ENCODE results near the gene SHMT1. TPM values are rescaled to one million over a fixed set of nuclear protein-coding genes. Genes with fewer than 3 reads are reported as not detected.

Gene SHMT1
- total and polyA plus RNA-seq, 4 donors: 39.6 to 360 (median 325) TPM

DNA sequence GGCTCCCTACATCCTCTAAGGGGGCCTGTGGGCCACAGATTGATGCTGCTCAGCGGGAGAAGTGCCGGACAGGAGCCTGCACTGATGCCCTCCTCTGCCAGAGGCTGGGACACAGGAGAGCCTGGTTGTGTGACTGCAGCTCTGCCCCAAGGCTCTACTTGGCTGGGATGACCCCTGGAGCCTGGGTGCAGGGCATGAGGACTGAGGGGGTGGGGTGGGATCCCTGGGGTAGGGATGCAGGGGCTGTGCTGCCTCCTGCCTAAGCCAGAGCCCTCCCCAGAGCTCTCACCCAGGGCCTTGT, 14.8 kb upstream of the SHMT1 start:
- DNase-seq (ENCODE audit: low spot score): no peak
- H3K9ac ChIP-seq (ENCODE audit: low read depth in 1 of 2, low read length in 2 of 2): no peak overlapping the region
- peak overlapping the region; percentile 93 to 95 for H3K27ac ChIP-seq (ENCODE audit: low read depth in 1 of 2, low read length in 2 of 2)
- no peak for TF ChIP-seq FOXA1 (IDR thresholded peaks at IDR 0.05)
- no peak for TF ChIP-seq TAF1 (conservative IDR thresholded peaks at IDR 0.05)
- TF ChIP-seq, protein P1, sequence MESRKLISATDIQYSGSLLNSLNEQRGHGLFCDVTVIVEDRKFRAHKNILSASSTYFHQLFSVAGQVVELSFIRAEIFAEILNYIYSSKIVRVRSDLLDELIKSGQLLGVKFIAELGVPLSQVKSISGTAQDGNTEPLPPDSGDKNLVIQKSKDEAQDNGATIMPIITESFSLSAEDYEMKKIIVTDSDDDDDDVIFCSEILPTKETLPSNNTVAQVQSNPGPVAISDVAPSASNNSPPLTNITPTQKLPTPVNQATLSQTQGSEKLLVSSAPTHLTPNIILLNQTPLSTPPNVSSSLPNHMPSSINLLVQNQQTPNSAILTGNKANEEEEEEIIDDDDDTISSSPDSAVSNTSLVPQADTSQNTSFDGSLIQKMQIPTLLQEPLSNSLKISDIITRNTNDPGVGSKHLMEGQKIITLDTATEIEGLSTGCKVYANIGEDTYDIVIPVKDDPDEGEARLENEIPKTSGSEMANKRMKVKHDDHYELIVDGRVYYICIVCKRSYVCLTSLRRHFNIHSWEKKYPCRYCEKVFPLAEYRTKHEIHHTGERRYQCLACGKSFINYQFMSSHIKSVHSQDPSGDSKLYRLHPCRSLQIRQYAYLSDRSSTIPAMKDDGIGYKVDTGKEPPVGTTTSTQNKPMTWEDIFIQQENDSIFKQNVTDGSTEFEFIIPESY (IDR thresholded peaks at IDR 0.05): no peak
- TF ChIP-seq EGR1 (IDR thresholded peaks at IDR 0.05; ENCODE audit: low read depth in 2 of 2): no peak
- TF ChIP-seq JUND (IDR thresholded peaks at IDR 0.05): no peak
- TF ChIP-seq, protein P2, sequence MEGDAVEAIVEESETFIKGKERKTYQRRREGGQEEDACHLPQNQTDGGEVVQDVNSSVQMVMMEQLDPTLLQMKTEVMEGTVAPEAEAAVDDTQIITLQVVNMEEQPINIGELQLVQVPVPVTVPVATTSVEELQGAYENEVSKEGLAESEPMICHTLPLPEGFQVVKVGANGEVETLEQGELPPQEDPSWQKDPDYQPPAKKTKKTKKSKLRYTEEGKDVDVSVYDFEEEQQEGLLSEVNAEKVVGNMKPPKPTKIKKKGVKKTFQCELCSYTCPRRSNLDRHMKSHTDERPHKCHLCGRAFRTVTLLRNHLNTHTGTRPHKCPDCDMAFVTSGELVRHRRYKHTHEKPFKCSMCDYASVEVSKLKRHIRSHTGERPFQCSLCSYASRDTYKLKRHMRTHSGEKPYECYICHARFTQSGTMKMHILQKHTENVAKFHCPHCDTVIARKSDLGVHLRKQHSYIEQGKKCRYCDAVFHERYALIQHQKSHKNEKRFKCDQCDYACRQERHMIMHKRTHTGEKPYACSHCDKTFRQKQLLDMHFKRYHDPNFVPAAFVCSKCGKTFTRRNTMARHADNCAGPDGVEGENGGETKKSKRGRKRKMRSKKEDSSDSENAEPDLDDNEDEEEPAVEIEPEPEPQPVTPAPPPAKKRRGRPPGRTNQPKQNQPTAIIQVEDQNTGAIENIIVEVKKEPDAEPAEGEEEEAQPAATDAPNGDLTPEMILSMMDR (IDR thresholded peaks at IDR 0.05; ENCODE audit: low read depth, low read length, missing input control): no peak
- TF ChIP-seq RAD21 (IDR thresholded peaks at IDR 0.05): no peak
- TF ChIP-seq NR2F2 (IDR thresholded peaks at IDR 0.05): no peak
- no peak for TF ChIP-seq GABPA (IDR thresholded peaks at IDR 0.05 in 1 of 2, conservative IDR thresholded peaks at IDR 0.05 in 1 of 2)
- TF ChIP-seq, protein P3, sequence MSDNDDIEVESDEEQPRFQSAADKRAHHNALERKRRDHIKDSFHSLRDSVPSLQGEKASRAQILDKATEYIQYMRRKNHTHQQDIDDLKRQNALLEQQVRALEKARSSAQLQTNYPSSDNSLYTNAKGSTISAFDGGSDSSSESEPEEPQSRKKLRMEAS (IDR thresholded peaks at IDR 0.05): no peak
- no peak for TF ChIP-seq HNF4G (IDR thresholded peaks at IDR 0.05)
- H3K4me3 ChIP-seq (ENCODE audit: low read depth in 1 of 3, low read length in 3 of 3): no peak overlapping the region
- H3K4me1 ChIP-seq (ENCODE audit: control insufficient read depth in 4 of 4, insufficient read depth in 4 of 4, low read length in 3 of 4): peaks cover 3 to 12% (median 7%) of the 10 kb centered on the region in 4 donors
- H3K27me3 ChIP-seq (ENCODE audit: control insufficient read depth in 4 of 4, insufficient read depth in 4 of 4, low read length in 3 of 4): no peaks in the 10 kb centered on the region
- 91% methylated on average over 2 of the region's 2 CpGs for WGBS
- no peaks in the 10 kb centered on the region for H3K36me3 ChIP-seq (ENCODE audit: control insufficient read depth in 4 of 4, insufficient read depth in 3 of 4, low read depth in 1 of 4, low read length in 3 of 4)
- no peaks in the 10 kb centered on the region for H3K9me3 ChIP-seq (ENCODE audit: control insufficient read depth in 4 of 4, low read length in 3 of 4)

DNA sequence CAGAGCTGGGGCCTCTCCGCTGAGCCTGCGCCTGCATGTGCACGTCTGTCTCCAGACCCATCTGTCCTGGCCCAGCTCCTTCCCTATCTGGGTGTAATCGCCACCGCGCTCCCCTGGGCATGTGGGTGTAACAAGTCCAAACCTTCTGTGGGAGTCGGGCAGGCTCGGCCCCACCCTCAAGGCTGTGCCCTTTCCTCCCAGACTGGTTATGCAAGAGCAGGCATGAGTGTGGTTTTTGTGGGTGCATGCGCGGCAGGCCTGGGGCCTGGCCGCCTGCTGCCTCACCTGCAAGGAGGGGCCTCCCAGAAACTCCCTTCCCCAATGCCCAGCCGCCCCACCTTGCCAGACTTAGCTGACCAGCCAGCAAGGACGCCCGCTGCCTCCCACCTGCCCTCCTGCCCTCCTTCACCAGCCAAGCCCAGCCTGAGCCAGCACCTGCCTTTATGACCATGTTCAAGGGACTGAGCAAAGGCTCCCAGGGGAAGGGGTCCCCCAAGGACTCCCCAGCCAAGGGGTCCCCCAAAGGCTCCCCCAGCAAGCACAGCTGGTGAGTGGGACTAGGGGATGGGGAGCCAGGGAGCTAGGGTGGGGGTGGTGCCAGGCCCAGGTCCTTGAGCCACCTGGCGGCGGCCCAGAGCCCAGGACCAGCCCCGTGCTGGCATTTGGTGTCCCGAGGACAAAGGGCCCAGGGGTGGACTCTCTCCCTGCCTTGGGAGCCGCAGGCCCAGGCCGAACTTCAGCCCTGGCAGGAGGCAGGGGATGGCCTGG, 14.3 kb upstream of the SHMT1 start, which contains the start of gene EVPLL:
TSS of gene EVPLL (plus strand) at position 342 of the 768 bp plus-strand sequence. CDS start 3,160 bp downstream, outside the sequence.
- peaks cover 3 to 12% (median 7%) of the 10 kb centered on the region in 4 donors for H3K4me1 ChIP-seq (ENCODE audit: control insufficient read depth in 4 of 4, insufficient read depth in 4 of 4, low read length in 3 of 4)
- H3K9me3 ChIP-seq (ENCODE audit: control insufficient read depth in 4 of 4, low read length in 3 of 4): no peaks in the 10 kb centered on the region
- no peak for DNase-seq (ENCODE audit: low spot score)
- H3K4me3 ChIP-seq (ENCODE audit: low read depth in 1 of 3, low read length in 3 of 3): no peak within 1 kb of the TSS
- H3K36me3 ChIP-seq (ENCODE audit: control insufficient read depth in 4 of 4, insufficient read depth in 3 of 4, low read depth in 1 of 4, low read length in 3 of 4): no peaks in the 10 kb centered on the region
- WGBS: 32% methylated on average over 20 of the region's 20 CpGs
- no peak within 1 kb of the TSS for H3K9ac ChIP-seq (ENCODE audit: low read depth in 1 of 2, low read length in 2 of 2)
- H3K27ac ChIP-seq (ENCODE audit: low read depth in 1 of 2, low read length in 2 of 2): peak within 1 kb of the TSS; percentile 93 to 95
- no peaks in the 10 kb centered on the region for H3K27me3 ChIP-seq (ENCODE audit: control insufficient read depth in 4 of 4, insufficient read depth in 4 of 4, low read length in 3 of 4)
- TF ChIP-seq HNF4A (conservative IDR thresholded peaks at IDR 0.05): peak; percentile 64 to 68
- TF ChIP-seq RXRA (IDR thresholded peaks at IDR 0.05): peak; percentile 72 to 76
- TF ChIP-seq FOXA2 (IDR thresholded peaks at IDR 0.05): peak; percentile 37
- no peak for TF ChIP-seq JUND (IDR thresholded peaks at IDR 0.05)
- TF ChIP-seq, protein P2 (IDR thresholded peaks at IDR 0.05; ENCODE audit: low read depth, low read length, missing input control): peak; percentile 32
- peak; percentile 35 for TF ChIP-seq FOXA1 (IDR thresholded peaks at IDR 0.05)
- TF ChIP-seq EGR1 (IDR thresholded peaks at IDR 0.05; ENCODE audit: low read depth in 2 of 2): no peak
- TF ChIP-seq, protein P4, sequence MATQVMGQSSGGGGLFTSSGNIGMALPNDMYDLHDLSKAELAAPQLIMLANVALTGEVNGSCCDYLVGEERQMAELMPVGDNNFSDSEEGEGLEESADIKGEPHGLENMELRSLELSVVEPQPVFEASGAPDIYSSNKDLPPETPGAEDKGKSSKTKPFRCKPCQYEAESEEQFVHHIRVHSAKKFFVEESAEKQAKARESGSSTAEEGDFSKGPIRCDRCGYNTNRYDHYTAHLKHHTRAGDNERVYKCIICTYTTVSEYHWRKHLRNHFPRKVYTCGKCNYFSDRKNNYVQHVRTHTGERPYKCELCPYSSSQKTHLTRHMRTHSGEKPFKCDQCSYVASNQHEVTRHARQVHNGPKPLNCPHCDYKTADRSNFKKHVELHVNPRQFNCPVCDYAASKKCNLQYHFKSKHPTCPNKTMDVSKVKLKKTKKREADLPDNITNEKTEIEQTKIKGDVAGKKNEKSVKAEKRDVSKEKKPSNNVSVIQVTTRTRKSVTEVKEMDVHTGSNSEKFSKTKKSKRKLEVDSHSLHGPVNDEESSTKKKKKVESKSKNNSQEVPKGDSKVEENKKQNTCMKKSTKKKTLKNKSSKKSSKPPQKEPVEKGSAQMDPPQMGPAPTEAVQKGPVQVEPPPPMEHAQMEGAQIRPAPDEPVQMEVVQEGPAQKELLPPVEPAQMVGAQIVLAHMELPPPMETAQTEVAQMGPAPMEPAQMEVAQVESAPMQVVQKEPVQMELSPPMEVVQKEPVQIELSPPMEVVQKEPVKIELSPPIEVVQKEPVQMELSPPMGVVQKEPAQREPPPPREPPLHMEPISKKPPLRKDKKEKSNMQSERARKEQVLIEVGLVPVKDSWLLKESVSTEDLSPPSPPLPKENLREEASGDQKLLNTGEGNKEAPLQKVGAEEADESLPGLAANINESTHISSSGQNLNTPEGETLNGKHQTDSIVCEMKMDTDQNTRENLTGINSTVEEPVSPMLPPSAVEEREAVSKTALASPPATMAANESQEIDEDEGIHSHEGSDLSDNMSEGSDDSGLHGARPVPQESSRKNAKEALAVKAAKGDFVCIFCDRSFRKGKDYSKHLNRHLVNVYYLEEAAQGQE (IDR thresholded peaks at IDR 0.05): peak; percentile 50
- peak; percentile 42 to 46 for TF ChIP-seq RAD21 (IDR thresholded peaks at IDR 0.05)
- TF ChIP-seq SP1 (IDR thresholded peaks at IDR 0.05): peak; percentile 77
- TF ChIP-seq YY1 (IDR thresholded peaks at IDR 0.05): peak; percentile 76
- TF ChIP-seq, protein P1 (IDR thresholded peaks at IDR 0.05): no peak
- TF ChIP-seq, protein P5, sequence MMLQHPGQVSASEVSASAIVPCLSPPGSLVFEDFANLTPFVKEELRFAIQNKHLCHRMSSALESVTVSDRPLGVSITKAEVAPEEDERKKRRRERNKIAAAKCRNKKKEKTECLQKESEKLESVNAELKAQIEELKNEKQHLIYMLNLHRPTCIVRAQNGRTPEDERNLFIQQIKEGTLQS (IDR thresholded peaks at IDR 0.05): no peak
- TF ChIP-seq, protein P3 (IDR thresholded peaks at IDR 0.05): peak; percentile 68
- peak; percentile 57 for TF ChIP-seq HNF4G (IDR thresholded peaks at IDR 0.05)
- peak; percentile 63 for TF ChIP-seq TAF1 (conservative IDR thresholded peaks at IDR 0.05)

Measured in liver (tissue), 9 donors.